KOPT-K1 (cell line): ENCODE data around the gene MEIS3.
"Not testable (repeated sequence)": the region's sequence is repeated elsewhere in the genome, so short reads cannot be mapped to it uniquely, and the experiment has no call there.

Experiments used
- H3K27ac ChIP-seq: fragments of 200-600 bp; sonication (generic); 2 replicates; pipeline ENCODE4 v1.5.1; 2016; ENCODE audit warnings: antibody characterized with exemption, mild to moderate bottlenecking, low read depth, low read length; ENCODE audit not compliant: poor library complexity, severe bottlenecking
- H3K36me3 ChIP-seq: fragments of 200-600 bp; sonication (generic); 2 replicates; pipeline ENCODE4 v1.5.1; 2017; ENCODE audit warnings: antibody characterized with exemption, mild to moderate bottlenecking, low read length, moderate library complexity; ENCODE audit not compliant: insufficient read depth
- H3K9me3 ChIP-seq: fragments of 200-600 bp; sonication (generic); 2 replicates; pipeline ENCODE4 v1.5.1; 2017; ENCODE audit warnings: antibody characterized with exemption, low read length, mild to moderate bottlenecking; ENCODE audit not compliant: insufficient read depth, poor library complexity, severe bottlenecking

MEIS3 gene

DNA sequence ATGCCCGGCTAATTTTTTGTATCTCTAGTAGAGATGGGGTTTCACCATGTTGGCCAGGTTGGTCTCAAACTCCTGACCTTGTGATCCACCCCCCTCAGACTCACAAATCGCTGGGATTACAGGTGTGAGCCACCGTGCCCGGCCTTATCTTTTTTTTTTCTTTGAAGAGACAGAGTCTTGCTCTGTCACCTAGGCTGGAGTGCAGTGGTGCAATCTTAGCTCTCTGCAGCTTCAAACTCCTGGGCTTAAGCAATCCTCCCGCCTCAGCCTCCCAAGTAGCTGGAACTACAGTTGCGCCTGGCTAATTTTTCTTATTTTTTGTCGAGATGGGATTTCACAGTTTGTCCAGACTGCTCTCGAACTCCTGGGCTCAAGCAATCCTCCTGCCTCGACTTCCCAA is 7.6 kb downstream of the MEIS3 start:
- not testable (repeated sequence) for H3K27ac ChIP-seq, H3K36me3 ChIP-seq, H3K9me3 ChIP-seq

DNA sequence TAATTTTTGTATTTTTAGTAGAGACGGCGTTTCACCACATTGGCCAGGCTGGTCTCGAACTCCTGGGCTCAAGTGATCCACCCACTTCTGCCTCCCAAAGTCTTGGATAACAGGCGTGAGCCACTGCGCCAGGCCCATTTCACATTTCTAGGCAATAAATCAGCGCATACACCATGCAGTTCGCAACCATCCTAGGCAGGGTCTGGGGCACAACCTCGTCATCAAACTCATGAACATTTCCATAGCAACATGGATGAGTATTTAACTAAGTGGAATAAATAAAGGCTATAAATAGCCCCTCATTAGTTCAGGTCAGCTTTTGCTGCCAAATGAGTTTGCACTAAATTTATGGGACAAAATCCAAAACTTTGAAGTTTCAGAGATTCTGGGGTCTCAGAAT is 8.2 kb downstream of the MEIS3 start:
- H3K27ac ChIP-seq: no peak overlapping the region
- no peaks in the 10 kb centered on the region for H3K9me3 ChIP-seq

DNA sequence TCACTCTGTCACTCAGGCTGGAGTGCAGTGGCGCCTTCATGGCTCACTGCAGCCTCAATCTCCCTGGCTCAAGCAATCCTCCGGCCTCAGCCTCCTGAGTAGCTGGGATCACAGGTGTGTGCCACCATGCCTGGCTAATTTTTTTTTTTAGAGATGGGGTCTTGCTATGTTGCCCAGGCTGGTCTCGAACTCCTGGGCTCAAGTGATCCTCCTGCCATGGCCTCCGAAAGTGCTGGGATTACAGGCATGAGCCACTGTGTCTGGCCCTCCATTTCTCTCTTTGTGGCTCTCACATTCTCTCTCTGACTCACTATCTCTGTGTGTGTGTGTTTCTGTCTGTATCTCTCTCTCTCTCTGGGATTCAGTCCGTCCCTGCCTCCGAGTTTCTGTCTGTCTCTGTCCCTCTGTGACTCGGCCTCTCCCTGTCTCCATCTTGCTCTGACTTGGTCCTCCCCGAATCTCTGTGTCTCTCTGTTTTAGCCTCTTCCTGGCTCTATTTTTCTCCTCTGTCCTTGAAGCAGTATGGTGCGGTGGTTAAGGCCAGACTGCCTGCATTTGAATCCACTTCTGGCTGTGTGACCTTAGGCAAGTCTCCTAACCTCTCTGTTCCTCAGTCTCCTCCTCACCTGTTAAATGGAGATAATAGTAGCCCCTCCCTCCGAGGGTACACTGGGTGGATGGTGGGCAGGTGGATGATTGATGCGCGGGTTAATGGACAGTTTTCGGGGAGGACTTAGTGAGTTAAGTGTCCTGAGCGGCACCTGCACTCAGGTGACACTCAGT is 11.0 kb downstream of the MEIS3 start:
- H3K36me3 ChIP-seq: no peaks in the 10 kb centered on the region
- no peak overlapping the region for H3K27ac ChIP-seq
- H3K9me3 ChIP-seq: no peaks in the 10 kb centered on the region

More for the DNA sequence above, 8.2 kb downstream of the MEIS3 start:
- no peaks in the 10 kb centered on the region for H3K36me3 ChIP-seq

DNA sequence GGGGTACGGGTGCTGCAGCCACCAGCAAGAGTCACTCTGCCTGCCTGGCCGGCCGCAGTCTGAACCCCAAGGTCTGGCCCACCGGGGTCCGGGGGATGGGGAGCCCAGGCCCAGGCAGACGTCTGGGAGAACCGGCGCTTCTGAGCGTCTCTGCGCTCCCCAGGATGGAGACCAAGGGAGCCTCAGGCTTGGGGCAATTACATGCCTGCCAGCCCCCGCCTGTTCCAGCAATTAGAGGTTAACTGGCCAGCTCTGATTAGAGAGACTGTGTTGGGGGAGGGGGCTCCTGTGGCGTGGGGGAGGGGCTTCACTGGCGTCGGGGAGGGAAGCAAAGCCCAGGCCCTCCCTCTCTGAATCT is 11.9 kb downstream of the MEIS3 start:
- Histone ChIP-seq H3K9me3 (no peaks in the 10 kb centered on the region), H3K36me3 (no peaks in the 10 kb centered on the region), H3K27ac (no peak overlapping the region)

DNA sequence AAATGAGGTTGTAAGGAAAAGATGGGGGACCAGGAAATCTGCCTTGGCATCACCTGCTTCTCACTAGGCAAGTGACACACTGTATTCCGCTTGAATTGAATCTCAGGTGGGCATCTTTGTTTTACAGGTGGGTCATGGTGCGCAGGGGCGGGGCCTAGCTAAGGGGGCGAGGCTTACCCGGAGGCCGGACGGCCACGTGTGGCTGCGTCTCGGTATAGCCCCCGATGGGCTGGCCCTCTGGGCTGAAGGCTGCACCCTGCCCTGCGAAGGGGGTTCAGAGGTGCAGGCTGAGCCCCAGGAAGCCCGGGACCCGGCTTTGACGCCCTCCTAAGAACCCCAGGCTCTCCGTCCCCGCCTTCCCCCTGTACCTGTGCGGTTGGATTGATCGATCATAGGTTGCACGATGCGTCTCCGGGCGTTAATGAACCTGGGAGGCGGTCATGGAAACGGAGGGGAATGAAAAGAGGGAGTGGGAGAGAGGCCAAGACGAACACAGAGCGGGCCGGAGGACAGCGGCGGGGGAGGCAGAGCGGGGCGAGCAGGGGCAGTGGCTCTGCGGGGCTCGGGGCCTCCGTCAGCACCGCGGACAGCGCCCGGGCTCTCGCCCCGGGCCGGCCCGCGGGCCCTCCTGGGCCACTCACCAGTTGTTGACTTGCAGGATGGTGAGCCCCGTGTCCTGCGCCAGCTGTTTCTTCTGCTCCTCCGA is 12.5 kb downstream of the MEIS3 start:
- Histone ChIP-seq H3K9me3 (no peaks in the 10 kb centered on the region), H3K27ac (no peak overlapping the region), H3K36me3 (no peaks in the 10 kb centered on the region)

DNA sequence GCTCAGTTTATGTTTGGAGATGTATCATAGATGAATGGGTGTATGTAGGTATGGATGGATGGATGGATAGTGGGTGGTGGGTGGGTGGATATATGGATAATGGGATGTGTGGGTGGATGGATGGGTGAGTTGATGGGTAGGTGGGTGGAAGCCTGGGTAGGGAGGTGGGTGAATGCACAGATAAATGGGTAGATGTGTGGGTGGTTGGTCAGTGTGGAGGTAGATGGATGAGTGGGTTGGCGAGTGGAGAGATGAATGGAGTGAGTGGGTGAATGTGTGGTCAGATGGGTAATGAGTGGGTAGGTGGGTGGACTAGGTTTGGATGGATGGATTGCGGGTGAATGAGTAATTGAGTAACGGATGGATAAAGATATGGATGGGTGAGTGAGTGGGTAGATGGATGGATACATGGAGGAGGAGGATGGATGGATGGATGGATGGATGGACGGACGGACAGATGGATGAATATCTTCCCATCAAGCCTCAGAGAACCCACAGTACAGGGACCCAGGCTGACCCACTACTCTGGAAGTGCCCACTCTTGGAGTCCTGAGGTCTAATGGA is 13.4 kb downstream of the MEIS3 start:
- Histone ChIP-seq H3K36me3 (no peaks in the 10 kb centered on the region), H3K27ac (no peak overlapping the region), H3K9me3 (no peaks in the 10 kb centered on the region)

DNA sequence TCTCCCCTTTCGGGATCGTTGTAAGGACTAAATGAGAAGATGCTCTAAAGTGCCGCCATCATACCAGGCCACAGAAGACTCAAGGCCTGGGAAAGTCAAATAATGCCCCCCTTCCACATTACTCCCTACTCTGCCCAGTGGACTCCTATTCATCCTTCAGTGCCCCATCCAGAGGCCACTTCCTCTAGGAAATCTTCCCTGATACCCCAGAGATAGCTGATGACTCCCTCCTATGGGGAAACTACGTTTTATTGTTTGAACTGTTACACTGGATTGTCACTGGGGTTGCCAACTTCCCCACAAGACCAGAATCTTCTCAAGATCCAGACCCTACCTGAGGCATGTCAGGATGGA is 14.2 kb downstream of the MEIS3 start:
- Histone ChIP-seq H3K27ac (no peak overlapping the region), H3K36me3 (no peaks in the 10 kb centered on the region), H3K9me3 (no peaks in the 10 kb centered on the region)

DNA sequence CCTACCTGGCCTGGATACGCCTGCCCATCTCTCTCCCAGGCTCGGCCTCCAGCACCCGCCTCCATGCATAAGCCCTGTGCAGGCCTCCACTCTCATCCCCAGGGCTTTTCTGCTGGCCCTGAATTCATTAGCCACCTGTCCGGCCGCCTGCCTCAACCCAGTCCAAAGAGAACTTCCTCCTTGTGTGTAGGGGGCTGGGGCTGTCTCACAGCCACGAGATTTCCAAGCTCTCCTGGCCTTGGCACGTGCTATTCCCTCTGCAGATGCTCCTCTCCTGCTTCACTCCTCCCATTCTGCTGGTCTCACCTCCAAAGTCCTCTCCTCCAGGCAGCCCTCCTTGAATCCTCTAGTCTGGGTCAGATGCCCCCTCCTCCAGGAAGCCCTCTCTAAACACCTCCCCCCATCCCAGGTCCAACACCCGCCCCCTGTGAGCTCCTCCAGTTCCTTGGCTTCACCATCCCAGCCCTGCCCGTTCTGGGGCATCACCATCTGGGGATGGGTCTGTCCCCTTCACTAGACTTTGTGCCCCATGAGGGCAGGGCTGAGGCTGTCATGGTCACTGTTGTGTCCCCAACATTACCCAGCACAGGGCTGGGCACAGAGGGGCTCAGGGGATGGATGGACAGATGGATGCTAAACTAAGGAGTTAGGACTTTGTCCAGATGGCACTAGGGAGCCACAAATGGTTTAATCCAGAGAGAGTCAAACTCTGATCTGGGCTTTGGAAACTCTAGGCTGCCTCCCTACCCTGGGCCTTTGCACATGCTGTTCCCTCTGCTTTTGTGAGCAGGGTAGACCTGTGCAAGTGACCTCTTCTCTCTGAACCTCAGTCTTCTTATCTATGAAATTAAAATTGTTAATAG is 14.8 kb downstream of the MEIS3 start:
- H3K36me3 ChIP-seq: no peaks in the 10 kb centered on the region
- no peaks in the 10 kb centered on the region for H3K9me3 ChIP-seq
- no peak overlapping the region for H3K27ac ChIP-seq

DNA sequence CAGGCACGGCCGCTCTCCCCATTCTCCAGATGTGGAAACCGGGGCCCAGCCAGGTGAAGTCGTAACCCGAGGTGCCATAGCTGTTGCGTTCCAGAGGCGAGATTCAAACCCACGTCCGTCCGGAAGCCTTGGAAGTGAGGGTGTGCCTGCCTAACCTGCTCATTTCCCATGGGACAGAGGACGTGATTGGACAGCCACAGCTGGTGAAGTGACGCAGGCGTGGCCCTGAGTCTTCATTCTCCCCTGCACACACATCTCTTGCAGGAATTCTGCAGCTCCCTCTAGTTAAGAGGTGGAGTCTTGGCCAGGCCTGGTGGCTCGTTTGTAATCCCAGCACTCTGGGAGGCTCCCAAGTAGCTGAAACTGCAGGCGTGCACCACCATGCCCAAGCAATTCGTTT is 16.8 kb downstream of the MEIS3 start:
- no peak overlapping the region for H3K27ac ChIP-seq
- H3K9me3 ChIP-seq: no peaks in the 10 kb centered on the region
- H3K36me3 ChIP-seq: no peaks in the 10 kb centered on the region

DNA sequence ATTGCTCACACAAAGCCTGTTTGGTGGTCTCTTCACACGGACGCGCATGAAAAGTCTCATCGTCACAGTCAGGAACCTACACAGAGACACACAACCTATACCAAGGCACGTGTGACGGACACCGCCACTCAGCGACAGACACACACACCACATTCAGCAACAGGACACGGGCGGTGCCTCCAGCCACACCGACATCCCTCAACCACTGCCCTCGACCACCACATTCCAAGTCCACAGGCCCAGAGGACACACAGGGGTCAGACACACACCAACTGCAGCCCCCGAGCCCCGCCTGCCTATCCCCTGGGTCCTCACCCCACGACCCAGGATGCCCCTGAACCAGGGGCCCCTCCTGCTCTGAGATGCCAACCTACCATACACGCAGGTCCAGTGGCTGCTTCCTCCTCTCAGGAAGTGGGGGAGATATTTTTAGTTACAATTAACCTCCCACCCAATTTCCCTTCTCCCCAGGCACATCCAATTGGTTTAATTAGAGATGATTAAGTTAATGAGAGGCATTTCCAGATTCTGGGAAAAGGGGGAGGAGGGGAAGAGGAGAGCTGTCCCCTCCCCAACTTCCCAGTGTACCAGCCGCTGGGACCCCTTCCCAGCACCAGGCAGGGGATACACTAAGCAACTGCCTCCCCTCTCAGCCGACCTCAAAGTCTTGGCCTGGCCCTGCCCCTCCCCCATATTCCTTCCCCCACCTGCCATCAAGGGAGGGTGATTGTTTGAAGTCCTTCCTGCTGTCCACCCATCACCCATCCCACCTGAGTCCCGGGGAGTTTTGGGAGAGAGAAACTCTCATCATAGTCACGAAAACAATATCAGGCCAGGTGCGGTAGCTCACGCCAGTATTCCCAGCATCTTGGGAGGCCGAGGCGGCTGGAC is 20.4 kb downstream of the MEIS3 start:
- Histone ChIP-seq H3K27ac (no peak overlapping the region), H3K36me3 (no peaks in the 10 kb centered on the region)

DNA sequence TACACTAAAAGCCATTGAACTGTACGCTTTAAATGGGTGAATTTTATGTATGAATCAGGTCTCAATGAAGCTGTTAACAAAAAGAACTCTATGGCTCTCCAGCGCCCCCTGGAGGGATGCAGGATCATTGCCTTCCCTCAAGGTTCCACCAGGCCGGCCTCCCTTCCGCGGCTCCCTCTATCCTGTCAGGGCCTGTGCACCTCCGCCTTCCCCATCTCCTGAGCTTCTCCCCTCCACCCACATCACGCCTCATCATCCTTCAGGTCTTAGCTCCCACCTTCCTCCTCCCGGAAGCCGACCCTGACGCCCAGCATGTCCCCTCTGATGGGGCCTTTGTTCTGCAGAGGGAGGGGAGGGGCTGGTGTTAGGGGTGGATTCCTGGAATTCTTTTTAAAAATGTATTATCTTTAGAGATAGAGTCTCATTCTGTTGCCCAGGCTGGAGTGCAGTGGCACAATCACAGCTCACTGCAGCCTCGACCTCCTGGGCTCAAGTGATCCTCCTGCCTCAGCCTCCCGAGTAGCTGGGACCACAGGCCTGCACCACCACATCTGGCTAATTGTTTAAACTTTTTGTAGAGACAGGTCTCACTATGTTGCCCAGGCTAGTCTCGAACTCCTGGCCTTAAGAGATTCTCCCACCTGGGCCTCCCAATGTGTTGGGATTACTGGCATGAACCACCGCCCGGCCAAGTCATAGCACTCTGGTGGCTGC is 27.7 kb downstream of the MEIS3 start:
- no peaks in the 10 kb centered on the region for H3K9me3 ChIP-seq
- H3K27ac ChIP-seq: no peak overlapping the region
- H3K36me3 ChIP-seq: no peaks in the 10 kb centered on the region

More for the DNA sequence above, 20.4 kb downstream of the MEIS3 start:
- no peaks in the 10 kb centered on the region for H3K9me3 ChIP-seq

DNA sequence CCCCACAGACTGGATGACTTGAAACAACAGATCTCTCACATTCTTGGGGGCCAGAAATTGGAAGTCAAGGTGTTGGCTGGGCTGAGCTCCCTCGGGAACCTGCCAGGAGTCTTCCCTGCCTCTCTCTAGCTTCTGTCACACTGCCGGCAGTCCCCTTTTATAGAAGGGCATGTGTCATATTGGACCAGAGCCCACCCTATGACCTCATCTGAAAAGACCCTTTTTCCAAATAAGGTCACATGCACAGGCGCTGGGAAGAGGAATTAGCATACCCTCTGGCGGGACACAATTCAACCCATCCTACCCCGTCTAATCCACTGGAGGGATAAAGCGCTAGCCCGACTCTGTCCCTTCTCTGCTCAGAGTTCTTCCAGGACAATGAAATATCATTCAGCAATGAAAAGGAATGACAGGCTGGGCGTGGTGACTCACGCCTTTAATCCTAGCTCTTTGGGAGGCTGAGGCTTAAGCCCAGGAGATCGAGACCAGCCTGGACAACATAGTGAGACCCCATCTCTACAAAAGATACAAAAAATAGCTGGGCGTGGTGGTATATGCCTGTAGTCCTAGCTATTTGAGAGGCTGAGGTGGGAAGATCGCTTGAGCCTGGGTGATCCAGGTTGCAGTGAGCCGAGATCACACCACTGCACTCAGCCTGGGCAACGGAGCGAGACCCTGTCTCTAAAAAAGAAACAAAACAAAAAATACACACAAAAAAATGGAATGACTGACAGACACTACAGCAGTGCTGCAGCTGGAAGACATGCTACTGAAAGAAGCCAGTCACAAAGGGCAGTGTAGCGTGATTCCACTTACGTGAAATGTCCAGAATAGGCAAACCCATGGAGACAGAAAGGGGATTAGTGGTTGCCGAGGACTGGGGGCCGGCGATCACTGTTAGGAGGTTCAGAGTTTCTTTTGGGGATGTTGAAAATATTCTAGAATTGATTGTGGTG is 28.5 kb downstream of the MEIS3 start:
- Histone ChIP-seq H3K9me3 (no peaks in the 10 kb centered on the region), H3K36me3 (no peaks in the 10 kb centered on the region), H3K27ac (no peak overlapping the region)

DNA sequence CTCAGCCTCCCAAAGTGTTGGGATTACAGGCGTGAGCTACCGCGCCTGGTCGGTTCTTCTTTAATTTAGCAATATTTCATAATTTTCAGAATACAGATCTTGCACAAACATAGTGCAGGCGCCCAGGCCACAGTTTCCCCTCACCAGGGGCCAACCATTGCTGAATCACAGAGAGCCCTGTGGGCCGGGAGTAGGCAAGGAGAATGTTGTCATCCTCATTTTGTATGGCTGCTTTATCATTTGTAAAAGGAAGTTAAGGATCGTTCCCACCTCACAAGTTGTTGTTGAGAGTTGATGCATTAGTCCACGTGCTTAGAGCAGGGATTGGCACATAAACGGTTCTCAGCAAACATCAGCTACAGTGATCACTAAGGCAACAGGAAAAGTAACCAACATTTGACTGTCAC is 30.2 kb downstream of the MEIS3 start:
- H3K27ac ChIP-seq: no peak overlapping the region

More for the DNA sequence above, 30.2 kb downstream of the MEIS3 start:
- H3K36me3 ChIP-seq: no peaks in the 10 kb centered on the region
- H3K9me3 ChIP-seq: no peaks in the 10 kb centered on the region
